HG02938 (cell line): Measurements from ENCODE around the gene ZNF672.
"Not testable (repeated sequence)": the region's sequence is repeated elsewhere in the genome, so short reads cannot be mapped to it uniquely, and the experiment has no call there.

ENCODE experiments used
- ATAC-seq: cut with Tn5 transposase; IDR thresholded peaks from one replicate; pipeline ENCODE4 v1.9.1; 2021; ENCODE audit warnings: mild to moderate bottlenecking, moderate library complexity; ENCODE audit not compliant: unreplicated experiment

ZNF672 gene

GRCh38 chr1:248884632-248885295 lies 46.7 kb downstream of the ZNF672 start:
- no peak for ATAC-seq

GRCh38 chr1:248885646-248886045 lies 47.6 kb downstream of the ZNF672 start:
- no peak for ATAC-seq

GRCh38 chr1:248886237-248886895 lies 48.3 kb downstream of the ZNF672 start:
- ATAC-seq: no peak

- not testable (repeated sequence) for ATAC-seq
These were observed 51.9 kb downstream of the ZNF672 start for GRCh38 chr1:248889914-248890243.

GRCh38 chr1:248890549-248891498 lies 52.8 kb downstream of the ZNF672 start:
- ATAC-seq: no peak

- ATAC-seq: no peak
These were observed 53.7 kb downstream of the ZNF672 start for GRCh38 chr1:248891758-248892157.

GRCh38 chr1:248892590-248892989 lies 54.6 kb downstream of the ZNF672 start:
- ATAC-seq: no peak

- ATAC-seq: no peak
These were observed 56.8 kb downstream of the ZNF672 start for GRCh38 chr1:248894837-248895236.

- no peak for ATAC-seq
These were observed 59.7 kb downstream of the ZNF672 start for GRCh38 chr1:248897412-248898337.
